Measurements from ENCODE around the gene PIN4. TPM values are rescaled to one million over a fixed set of nuclear protein-coding genes. Genes with fewer than 3 reads are reported as not detected.
A peak's percentile ranks its signal among the peaks of the same experiment; 100 is the strongest.

The PIN4 gene
- total and polyA plus RNA-seq, 10 of the 15 experiments (the other 5 are each of a cell fraction or from before 2014, with no cell fraction given) = 8.2 to 53.6 (median 33.9) TPM

DNA sequence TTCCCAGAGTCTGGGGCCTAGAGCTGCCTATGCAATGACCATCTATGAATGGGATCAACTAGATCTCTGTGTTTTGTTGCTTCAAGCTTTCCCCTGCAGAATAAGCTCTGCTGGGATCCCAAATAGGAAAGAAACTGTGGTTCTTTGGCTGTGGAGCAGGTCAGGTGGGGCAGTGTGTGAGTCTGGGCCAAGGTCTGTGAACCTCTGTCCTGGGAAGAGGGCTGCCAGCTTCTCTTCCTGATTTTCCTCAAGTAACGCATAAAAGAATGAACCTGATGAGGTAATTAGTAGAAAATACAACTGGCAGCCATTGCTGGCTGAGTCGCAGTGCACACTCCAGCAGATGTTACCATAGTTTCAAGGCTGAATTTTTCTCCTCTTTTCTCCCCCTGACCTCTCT is 4.6 kb upstream of the PIN4 start (continued):
- TF ChIP-seq ZNF622 (IDR thresholded peaks at IDR 0.05) (no peak), MXI1 (IDR thresholded peaks at IDR 0.05; ENCODE audit: low read depth, low read length) (no peak)

GRCh38 chrX:72180539-72180938 is 1.0 kb upstream of the PIN4 start:
- CTCF ChIA-PET = interaction anchor here (0.6 kb wide), 1 partner anchor 13 kb away, joined by 3 read pairs; no protein-coding TSS in a partner anchor

More at GRCh38 chrX:72180539-72180938, 1.0 kb upstream of the PIN4 start:
- SMC1A ChIA-PET (ENCODE audit: uncharacterized antibody, unreplicated experiment) = interaction anchor here (0.7 to 1.2 kb wide), 2 partner anchors 77 to 159 kb away, joined by 3 to 4 read pairs; no protein-coding TSS in a partner anchor
- FAIRE-seq = no peak
- no peak for DNase-seq (ENCODE audit: low read depth, low spot score)
- Histone ChIP-seq H3K4me1 (ENCODE audit: control insufficient read depth, insufficient read depth, low read length) (peaks cover 3% of the 10 kb centered on the region; the same call in 1 of the 2 replicates), H3K79me2 (ENCODE audit: control insufficient read depth, insufficient read depth, low read length) (peaks cover 9% of the 10 kb centered on the region), H3K4me2 (ENCODE audit: control insufficient read depth, insufficient read depth) (peak overlapping the region; percentile 71), H3K36me3 (ENCODE audit: control insufficient read depth in 2 of 2, insufficient read depth in 2 of 2, low read length in 1 of 2) (no peaks in the 10 kb centered on the region), H2AFZ (ENCODE audit: control insufficient read depth, low read depth, low read length) (peak overlapping the region; percentile 75), H3K9me3 (replicated peaks; ENCODE audit: control insufficient read depth, insufficient read depth, low read length) (no peaks in the 10 kb centered on the region), H4K20me1 (ENCODE audit: control insufficient read depth, insufficient read depth) (no peaks in the 10 kb centered on the region), H3K27me3 (replicated peaks in 1 of 2; ENCODE audit: control insufficient read depth in 2 of 2, insufficient read depth in 2 of 2, low read length in 1 of 2) (no peaks in the 10 kb centered on the region), H3K4me3 (no peak overlapping the region), H3K27ac (ENCODE audit: control insufficient read depth, insufficient read depth) (peak overlapping the region; percentile 83), H3K9ac (ENCODE audit: control insufficient read depth, insufficient read depth, low read length) (peak overlapping the region; percentile 75)
- 32% methylated on average over 1 of the region's 1 CpG for WGBS (ENCODE audit: insufficient coverage, insufficient replicate concordance, low lambda C conversion rate, missing lambda C conversion rate)
- POLR2A ChIA-PET = no interaction called here
- ATAC-seq = no peak
- BruUV-seq (replicated peaks) = TSS peak; percentile 82
- in situ Hi-C loops (cut with MboI) = no loop called here
- RAD21 ChIA-PET (ENCODE audit: unreplicated experiment) = interaction anchor here (1.0 to 1.3 kb wide), 2 partner anchors 58 to 97 kb away, joined by 3 read pairs; partner anchors contain the start of genes ERCC6L and RPS4X
- TF ChIP-seq TCF3 (IDR thresholded peaks at IDR 0.05; ENCODE audit: borderline replicate concordance, insufficient read depth, low read depth, low read length) (no peak), KLF5 (IDR thresholded peaks at IDR 0.05; ENCODE audit: partially characterized antibody) (no peak), TAF1 (IDR thresholded peaks at IDR 0.05; ENCODE audit: borderline replicate concordance, low read depth, low read length) (no peak), NFYA (IDR thresholded peaks at IDR 0.05; ENCODE audit: borderline replicate concordance, low read depth, low read length) (no peak), IKZF2 (IDR thresholded peaks at IDR 0.05) (no peak), NFXL1 (IDR thresholded peaks at IDR 0.05; ENCODE audit: borderline replicate concordance) (no peak), STAT3 (IDR thresholded peaks at IDR 0.05; ENCODE audit: low read depth, low read length) (no peak), POLR2A (IDR thresholded peaks at IDR 0.05; ENCODE audit: low read depth, low read length) (no peak), MAX (IDR thresholded peaks at IDR 0.05; ENCODE audit: low read depth, low read length) (no peak), JUNB (IDR thresholded peaks at IDR 0.05) (no peak), POLR2AphosphoS5 (IDR thresholded peaks at IDR 0.05; ENCODE audit: low read length) (no peak), NFIC (IDR thresholded peaks at IDR 0.05; ENCODE audit: low read depth, low read length) (no peak)
- TF ChIP-seq, protein P1, sequence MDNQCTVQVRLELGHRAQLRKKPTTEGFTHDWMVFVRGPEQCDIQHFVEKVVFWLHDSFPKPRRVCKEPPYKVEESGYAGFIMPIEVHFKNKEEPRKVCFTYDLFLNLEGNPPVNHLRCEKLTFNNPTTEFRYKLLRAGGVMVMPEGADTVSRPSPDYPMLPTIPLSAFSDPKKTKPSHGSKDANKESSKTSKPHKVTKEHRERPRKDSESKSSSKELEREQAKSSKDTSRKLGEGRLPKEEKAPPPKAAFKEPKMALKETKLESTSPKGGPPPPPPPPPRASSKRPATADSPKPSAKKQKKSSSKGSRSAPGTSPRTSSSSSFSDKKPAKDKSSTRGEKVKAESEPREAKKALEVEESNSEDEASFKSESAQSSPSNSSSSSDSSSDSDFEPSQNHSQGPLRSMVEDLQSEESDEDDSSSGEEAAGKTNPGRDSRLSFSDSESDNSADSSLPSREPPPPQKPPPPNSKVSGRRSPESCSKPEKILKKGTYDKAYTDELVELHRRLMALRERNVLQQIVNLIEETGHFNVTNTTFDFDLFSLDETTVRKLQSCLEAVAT (IDR thresholded peaks at IDR 0.05) = no peak
- intact Hi-C loops (cut with micrococcal nuclease; ENCODE audit: unreplicated experiment) = loop anchor here (2.0 to 5.0 kb wide), 2 partner anchors 38 to 53 kb away; no protein-coding TSS in a partner anchor

All from GM12878 (cell line).